PFSK-1 (cell line): ENCODE results near the gene SAMD1.

Experiments used
- FOXP2 ChIP-seq: optimal IDR thresholded peaks from 2 replicates; pipeline ENCODE3; 2011; ENCODE audit warnings: borderline replicate concordance, control low read depth, inconsistent platforms; ENCODE audit not compliant: insufficient read depth; ENCODE audit errors: extremely low read length, extremely low read depth
- POLR2AphosphoS5 ChIP-seq: IDR thresholded peaks from 2 replicates; pipeline ENCODE4 v1.6.1; 2012; ENCODE audit warnings: low read depth, mild to moderate bottlenecking, control low read depth, low read length, moderate library complexity
- REST ChIP-seq, 2 experiments: IDR thresholded peaks; 2 replicates each; pipeline versions ENCODE4 v1.6.1 to v1.8.0; 2011 to 2012; ENCODE audit warnings: low read depth in 2 of 2, low read length in 2 of 2, control low read depth in 1 of 2, inconsistent platforms in 1 of 2, mild to moderate bottlenecking in 1 of 2, moderate library complexity in 1 of 2; ENCODE audit not compliant: insufficient read depth in 1 of 2
- SIN3A ChIP-seq: IDR thresholded peaks from 2 replicates; pipeline ENCODE4 v1.6.1; 2012; ENCODE audit warnings: mild to moderate bottlenecking, low read length, moderate library complexity, borderline replicate concordance; ENCODE audit not compliant: insufficient read depth
- TAF1 ChIP-seq: IDR thresholded peaks from 2 replicates; pipeline ENCODE4 v1.6.1; 2012; ENCODE audit warnings: low read length, control low read depth, borderline replicate concordance; ENCODE audit not compliant: insufficient read depth

Gene SAMD1

GRCh38 chr19:14056741-14057356 lies 33.7 kb downstream of the SAMD1 start:
- TF ChIP-seq REST (IDR thresholded peaks at IDR 0.05; ENCODE audit: insufficient read depth in 1 of 2, low read depth in 2 of 2, low read length in 2 of 2) (no peak), FOXP2 (no peak), SIN3A (no peak), TAF1 (no peak), POLR2AphosphoS5 (no peak)

- TF ChIP-seq SIN3A (no peak), TAF1 (no peak), POLR2AphosphoS5 (no peak)
Observed at GRCh38 chr19:14056069-14056666, 34.4 kb downstream of the SAMD1 start.

- TF ChIP-seq POLR2AphosphoS5 (no peak), TAF1 (no peak), SIN3A (no peak), FOXP2 (no peak), REST (IDR thresholded peaks at IDR 0.05; ENCODE audit: insufficient read depth in 1 of 2, low read depth in 2 of 2, low read length in 2 of 2) (no peak)
Observed at GRCh38 chr19:14055396-14055795, 35.2 kb downstream of the SAMD1 start.

- no peak for TF ChIP-seq POLR2AphosphoS5
- no peak for TF ChIP-seq FOXP2
- TF ChIP-seq SIN3A: no peak
- no peak for TF ChIP-seq REST (IDR thresholded peaks at IDR 0.05; ENCODE audit: insufficient read depth in 1 of 2, low read depth in 2 of 2, low read length in 2 of 2)
- no peak for TF ChIP-seq TAF1
Observed at GRCh38 chr19:14054721-14055120, 35.8 kb downstream of the SAMD1 start.

- no peak for TF ChIP-seq TAF1
- no peak for TF ChIP-seq SIN3A
- TF ChIP-seq FOXP2: no peak
- no peak for TF ChIP-seq POLR2AphosphoS5
- no peak for TF ChIP-seq REST (IDR thresholded peaks at IDR 0.05; ENCODE audit: insufficient read depth in 1 of 2, low read depth in 2 of 2, low read length in 2 of 2)
Observed at GRCh38 chr19:14054099-14054498, 36.5 kb downstream of the SAMD1 start.
